GM21723 (cell line): ENCODE measurements around the gene PDK1.
A peak's percentile ranks its signal among the peaks of the same experiment; 100 is the strongest.
"Not testable (repeated sequence)": the region's sequence is repeated elsewhere in the genome, so short reads cannot be mapped to it uniquely, and the experiment has no call there.

Experiments used
- ATAC-seq: cut with Tn5 transposase; IDR thresholded peaks from one replicate; pipeline ENCODE4 v1.9.1; 2021; ENCODE audit warnings: mild to moderate bottlenecking, moderate library complexity; ENCODE audit not compliant: unreplicated experiment

The PDK1 gene

DNA sequence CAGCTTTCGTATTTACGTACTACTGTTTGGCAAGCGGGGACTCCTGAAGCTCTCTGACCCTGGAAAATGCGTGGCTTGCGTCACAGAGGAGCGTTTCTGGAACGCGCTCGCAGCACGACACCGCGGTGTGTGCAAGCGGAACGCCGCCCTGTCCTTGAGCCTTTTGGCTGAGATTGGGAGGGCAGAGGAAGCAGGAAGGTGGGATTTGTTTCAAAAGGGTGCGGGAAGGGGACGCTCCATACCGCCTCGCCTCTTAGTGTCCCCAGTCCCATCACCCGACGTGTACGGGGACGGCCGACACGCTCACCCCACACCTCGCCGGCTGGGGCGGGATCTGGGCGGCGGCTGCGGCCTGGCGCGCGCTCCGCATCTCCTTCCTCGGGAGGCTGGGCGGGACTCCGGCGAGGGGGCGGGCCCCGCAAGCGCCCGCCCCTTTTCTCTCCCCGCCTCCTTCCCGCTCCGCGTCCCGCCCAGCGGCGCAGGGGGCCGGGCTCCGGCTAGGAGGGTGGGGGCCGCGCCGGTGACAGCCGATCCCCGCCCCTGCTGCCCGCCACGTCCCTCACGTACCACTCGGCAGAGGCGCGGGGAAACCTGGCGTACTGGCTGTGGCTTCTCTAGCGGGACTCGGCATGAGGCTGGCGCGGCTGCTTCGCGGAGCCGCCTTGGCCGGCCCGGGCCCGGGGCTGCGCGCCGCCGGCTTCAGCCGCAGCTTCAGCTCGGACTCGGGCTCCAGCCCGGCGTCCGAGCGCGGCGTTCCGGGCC, at the start of gene PDK1:
Gene PDK1 (plus strand): TSS at position 569 of the 762 bp plus-strand sequence. CDS start 61 bp downstream, at position 630.
- ATAC-seq: peak; percentile 88

- no peak for ATAC-seq
Measured at GRCh38 chr2:172507199-172507598, 48.7 kb upstream of the PDK1 start.

- no peak for ATAC-seq
Measured at GRCh38 chr2:172510088-172510487, 45.8 kb upstream of the PDK1 start.

DNA sequence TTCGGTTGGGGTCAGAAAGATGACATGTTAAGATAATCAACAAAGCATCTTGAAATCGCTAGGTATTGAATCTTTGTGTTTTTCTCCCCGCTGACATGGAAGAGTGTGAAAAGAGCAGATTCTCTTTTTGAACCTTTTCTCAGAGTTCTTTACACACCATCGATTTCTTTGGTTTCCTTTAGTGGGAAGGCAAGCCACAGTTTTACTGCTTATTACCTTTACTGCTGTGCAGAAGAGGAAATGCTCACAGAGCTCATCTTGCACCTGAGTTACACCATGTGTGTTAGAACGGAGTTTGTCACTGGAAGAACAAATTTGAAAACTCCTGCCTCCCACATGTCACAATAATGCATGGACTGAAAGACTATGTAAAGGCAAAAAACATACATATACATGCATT, 45.3 kb upstream of the PDK1 start:
- no peak for ATAC-seq

GRCh38 chr2:172512810-172513523, 42.9 kb upstream of the PDK1 start:
- ATAC-seq: no peak

- ATAC-seq: no peak
Measured at GRCh38 chr2:172513524-172513900, 42.4 kb upstream of the PDK1 start.

GRCh38 chr2:172513935-172514586, 41.8 kb upstream of the PDK1 start:
- no peak for ATAC-seq

DNA sequence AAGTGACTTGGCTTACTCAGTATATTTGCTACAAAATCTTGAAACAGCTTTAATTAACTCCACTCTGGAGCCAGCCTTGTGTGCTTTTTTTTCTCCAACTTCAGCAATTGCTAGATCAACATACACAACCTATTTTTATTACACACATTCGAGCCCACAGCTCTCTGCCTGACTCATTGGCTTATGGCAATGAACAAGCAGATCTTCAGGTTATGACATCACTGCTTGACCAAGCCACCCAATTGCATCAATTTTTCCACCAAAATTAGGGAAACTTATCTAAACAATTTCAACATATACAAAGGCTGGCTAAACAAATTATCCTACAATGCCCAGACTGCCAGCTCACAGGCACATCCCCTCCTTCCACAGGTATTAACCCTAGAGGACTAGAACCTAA, 39.6 kb upstream of the PDK1 start:
- ATAC-seq: no peak

DNA sequence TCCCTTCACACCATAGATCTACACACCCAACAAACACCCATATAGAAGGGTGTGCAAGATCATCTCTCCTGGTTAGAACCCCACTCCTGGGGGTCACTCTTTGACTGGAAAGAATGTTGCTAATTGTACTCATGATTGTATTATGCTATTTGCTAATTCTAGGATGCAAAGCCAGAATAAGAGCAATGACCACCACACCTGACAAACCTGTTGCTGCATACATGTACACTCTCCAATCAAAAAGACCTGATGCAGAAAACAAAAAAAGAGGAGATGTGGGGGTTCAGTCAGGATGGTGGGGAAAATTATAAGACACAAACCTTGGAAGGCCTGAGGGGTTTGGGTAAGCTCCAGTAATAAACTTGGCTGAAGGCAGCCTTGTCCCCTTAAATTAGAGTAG, 36.9 kb upstream of the PDK1 start:
- no peak for ATAC-seq

- no peak for ATAC-seq
Measured at GRCh38 chr2:172525601-172526000, 30.3 kb upstream of the PDK1 start.

DNA sequence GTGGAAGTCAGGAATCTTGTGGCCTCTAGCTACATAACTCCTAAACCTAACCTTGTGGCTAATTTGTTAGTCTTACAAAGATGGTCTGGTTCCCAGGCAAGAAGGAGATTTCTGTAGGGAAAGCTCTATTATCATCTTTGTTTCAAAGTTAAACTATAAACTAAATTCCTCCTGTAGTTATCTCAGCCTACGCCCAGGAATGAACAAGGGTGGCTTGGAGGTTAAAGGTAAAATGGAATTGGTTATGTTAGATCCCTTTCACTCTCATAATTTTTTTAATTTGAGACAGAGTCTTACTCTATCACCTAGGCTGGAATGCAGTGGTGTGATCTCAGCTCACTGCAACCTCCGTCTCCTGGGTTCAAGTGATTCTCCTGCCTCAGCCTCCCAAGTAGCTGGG, 24.6 kb upstream of the PDK1 start:
- ATAC-seq: no peak

DNA sequence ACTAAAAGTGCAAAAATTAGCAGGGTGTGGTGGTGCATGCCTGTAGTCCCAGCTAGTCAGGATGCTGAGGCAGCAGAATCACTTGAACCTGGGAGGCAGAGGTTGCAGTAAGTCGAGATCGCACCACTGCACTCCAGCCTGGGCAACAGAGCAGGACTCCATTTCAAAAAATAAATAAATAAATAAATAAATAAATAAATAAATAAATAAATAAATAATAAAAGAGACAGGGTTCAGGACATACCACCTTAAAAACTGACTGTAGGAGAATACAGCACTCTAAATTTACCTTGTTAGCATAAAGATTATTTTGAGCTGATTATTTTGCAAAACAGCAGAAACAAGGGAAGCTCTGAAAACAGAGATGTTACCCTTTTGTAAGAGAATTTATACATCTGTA, 23.4 kb upstream of the PDK1 start:
- not testable (repeated sequence) for ATAC-seq

DNA sequence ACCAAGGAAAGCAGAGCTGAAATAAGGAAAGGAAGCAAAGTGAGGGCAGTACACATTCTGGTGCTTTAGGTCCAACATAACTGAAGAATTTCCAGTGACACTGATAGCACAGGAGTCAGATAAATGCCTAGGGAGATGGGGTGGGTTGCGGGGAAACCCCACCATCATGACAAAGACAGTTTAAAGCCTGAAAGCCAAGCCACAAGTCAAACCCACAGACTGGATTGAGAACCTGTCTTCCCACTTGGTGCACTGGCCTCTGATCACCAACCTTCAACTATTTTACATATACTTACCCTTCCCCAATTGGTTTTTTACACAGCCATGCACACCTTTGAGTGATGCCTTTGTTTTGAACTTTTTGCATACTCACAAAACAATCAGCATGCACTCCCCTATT, 22.2 kb upstream of the PDK1 start:
- no peak for ATAC-seq

DNA sequence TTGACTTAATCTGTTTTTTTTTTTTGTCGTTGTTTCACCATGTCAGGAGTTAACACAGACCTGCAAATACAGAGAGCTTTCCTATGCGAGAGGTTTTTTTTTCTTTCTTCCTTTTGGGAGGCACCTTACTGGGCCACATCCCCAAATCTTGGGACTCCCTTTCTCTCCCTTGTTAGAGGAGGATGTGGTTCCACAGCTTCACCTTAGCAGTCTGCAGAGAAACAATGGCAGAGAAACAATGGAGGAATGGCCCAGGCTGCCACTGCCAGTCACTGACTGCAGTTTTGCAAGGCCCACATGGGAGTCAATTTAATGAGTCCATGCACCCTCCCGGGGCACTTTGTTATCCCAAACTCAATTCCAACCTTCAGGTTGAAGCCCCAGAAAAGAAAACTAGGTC, 20.8 kb upstream of the PDK1 start:
- ATAC-seq: no peak

- not testable (repeated sequence) for ATAC-seq
Measured at GRCh38 chr2:172537851-172538250, 18.0 kb upstream of the PDK1 start.

DNA sequence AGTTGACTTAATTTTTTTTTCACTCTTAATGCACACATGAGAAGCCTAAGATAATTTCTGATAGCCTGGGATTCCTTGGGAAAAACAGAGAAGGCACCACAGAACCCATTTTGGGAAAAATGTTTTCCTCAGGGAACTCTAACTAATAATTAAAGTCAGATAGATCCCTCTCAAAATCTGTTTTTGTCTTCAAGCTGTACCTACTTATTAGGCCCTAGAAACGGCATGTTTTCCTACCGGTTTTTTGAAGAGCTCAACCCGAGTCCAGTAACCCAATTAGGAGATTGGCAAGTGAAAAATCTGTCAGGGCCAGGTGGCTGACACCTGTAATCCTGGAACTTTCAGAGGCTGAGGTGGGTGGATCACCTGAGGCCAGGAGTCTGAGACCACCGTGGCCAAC, 16.1 kb upstream of the PDK1 start:
- no peak for ATAC-seq

GRCh38 chr2:172540421-172540820, 15.5 kb upstream of the PDK1 start:
- no peak for ATAC-seq

DNA sequence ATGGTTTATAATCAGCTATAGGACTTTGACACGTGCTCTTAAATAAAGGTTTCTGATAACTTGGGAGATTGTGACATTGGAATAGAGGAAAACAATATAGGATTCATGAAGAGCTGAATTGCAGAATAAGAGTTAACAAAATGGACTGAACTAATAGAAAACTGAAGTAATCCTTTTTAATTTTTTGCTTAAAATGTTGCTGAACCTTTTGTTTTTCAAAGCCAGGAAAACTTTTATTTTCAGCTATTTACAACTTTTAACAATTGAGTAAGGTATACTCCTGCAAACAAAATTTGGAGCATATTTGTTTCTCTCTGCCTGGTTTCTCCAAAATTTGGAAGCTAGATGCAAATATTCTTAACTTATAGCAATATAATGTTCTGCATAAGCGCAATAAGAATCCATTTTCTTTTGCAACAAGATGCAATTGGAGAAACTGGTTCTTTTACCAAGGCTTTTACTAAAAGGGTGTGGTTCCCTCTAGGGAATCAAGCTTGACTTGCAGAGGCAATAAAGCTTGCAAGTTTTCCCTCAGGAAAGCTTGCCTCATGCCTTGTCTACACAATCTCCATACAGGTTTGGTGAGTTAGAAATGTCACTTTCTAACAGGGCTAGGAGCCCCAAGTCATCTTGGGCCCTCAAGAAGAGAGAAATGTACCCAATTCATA, 10.3 kb upstream of the PDK1 start:
- ATAC-seq: no peak

DNA sequence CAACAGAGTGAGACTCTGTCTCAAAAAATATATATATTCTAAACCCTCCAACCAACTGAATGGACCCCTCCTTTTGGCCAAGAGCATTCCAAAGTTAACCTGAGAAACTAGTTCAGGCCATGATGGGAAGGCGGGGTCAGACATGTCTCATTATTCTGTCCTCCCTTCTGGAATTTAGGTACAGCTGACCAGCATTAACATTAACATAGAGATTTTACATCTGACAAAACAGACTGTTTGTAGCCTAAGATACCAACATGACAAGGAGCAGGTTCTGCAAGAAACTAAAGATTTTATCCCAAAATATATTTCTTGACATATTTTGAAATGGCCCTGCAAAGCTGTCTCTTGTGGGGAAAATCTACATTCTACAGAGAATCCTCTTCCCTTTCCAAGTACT, 6.8 kb upstream of the PDK1 start:
- no peak for ATAC-seq

GRCh38 chr2:172549802-172550201, 6.1 kb upstream of the PDK1 start:
- ATAC-seq: not testable (repeated sequence)

DNA sequence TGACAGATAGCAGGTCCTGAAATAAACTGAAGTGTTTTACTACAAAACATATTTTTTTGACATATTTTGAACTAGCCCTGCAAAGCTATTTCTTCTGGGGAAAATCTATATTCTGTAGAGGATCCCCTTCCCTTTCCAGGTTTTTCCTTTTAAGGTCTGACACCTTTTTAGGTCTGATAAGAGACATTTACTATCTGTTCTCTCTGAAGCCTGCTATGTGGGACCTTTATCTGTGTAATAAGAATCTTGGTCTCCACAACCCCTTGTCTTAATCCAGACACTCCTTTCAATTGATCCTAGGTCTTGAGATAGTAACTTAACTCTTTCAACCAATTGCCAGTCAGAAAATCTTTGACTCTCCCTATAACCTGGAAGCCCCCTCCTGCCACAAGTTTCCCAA, 5.5 kb upstream of the PDK1 start:
- no peak for ATAC-seq
